K562 (cell line): ENCODE measurements around the gene PLCB3. TPM values are rescaled to one million over a fixed set of nuclear protein-coding genes. Genes with fewer than 3 reads are reported as not detected.

Experiments
- CREB3 ChIP-seq: fragments of 450-650 bp; conservative IDR thresholded peaks from 2 replicates; pipeline ENCODE4 v1.6.1; 2016; ENCODE audit warnings: missing genetic modification characterization, low read depth, mild to moderate bottlenecking, missing compliant biosample characterization, moderate library complexity
- CSDE1 ChIP-seq, 2 experiments: fragments of 450-650 bp; IDR thresholded peaks; 2 replicates each; pipeline ENCODE4 v1.6.1; 2016; ENCODE audit warnings: mild to moderate bottlenecking in 1 of 2
- HMGN3 ChIP-seq: IDR thresholded peaks from 2 replicates; pipeline ENCODE4 v1.6.1; 2011; ENCODE audit warnings: borderline replicate concordance, low read depth, mild to moderate bottlenecking, mixed read lengths, low read length; ENCODE audit not compliant: insufficient read length; ENCODE audit errors: extremely low read depth
- NFE2 ChIP-seq: IDR thresholded peaks from 2 replicates; pipeline ENCODE4 v1.6.1; 2014; ENCODE audit warnings: antibody characterized with exemption, low read depth
- NR3C1 ChIP-seq: sonication (generic); formaldehyde crosslinking; IDR thresholded peaks from 2 replicates; pipeline ENCODE4 v1.8.1; 2022; ENCODE audit warnings: missing genetic modification reagents
- PTRF ChIP-seq: fragments of 450-650 bp; IDR thresholded peaks from 2 replicates; pipeline ENCODE4 v1.6.1; 2016; ENCODE audit warnings: mild to moderate bottlenecking, missing genetic modification characterization, missing compliant biosample characterization
- PYGO2 ChIP-seq: fragments of 450-650 bp; IDR thresholded peaks from 2 replicates; pipeline ENCODE4 v1.6.1; 2016; ENCODE audit warnings: mild to moderate bottlenecking, missing genetic modification characterization, moderate library complexity, missing compliant biosample characterization
- RHOXF2B ChIP-seq: fragments of 250-450 bp; sonication (Bioruptor Pico); conservative IDR thresholded peaks from 2 replicates; pipeline ENCODE4 v1.5.1; 2021
- SMAD4 ChIP-seq: fragments of 250-450 bp; sonication (Bioruptor Pico); conservative IDR thresholded peaks from 2 replicates; pipeline ENCODE4 v1.8.0; 2021; ENCODE audit warnings: inconsistent platforms, mild to moderate bottlenecking, moderate library complexity
- TAF7 ChIP-seq: fragments of 450-650 bp; IDR thresholded peaks from 2 replicates; pipeline ENCODE4 v1.6.1; 2016; ENCODE audit warnings: missing genetic modification characterization, missing compliant biosample characterization
- TEAD1 ChIP-seq, 2 experiments: fragments of 450-650 bp in 1 of 2; sonication (generic) in 1 of 2; formaldehyde crosslinking; IDR thresholded peaks; 2 replicates each; pipeline versions ENCODE4 v1.4.0 to v1.8.0; 2020 to 2022; ENCODE audit warnings: mild to moderate bottlenecking in 2 of 2, missing genetic modification reagents in 1 of 2
- TRIM28 ChIP-seq: fragments of 450-650 bp; IDR thresholded peaks from 2 replicates; pipeline ENCODE4 v1.6.1; 2017
- ZKSCAN3 ChIP-seq: fragments of 250-450 bp; sonication (Bioruptor Pico); IDR thresholded peaks from 2 replicates; pipeline ENCODE4 v1.4.0; 2020
- ZNF354B ChIP-seq: fragments of 250-450 bp; sonication (Bioruptor Pico); IDR thresholded peaks from 2 replicates; pipeline ENCODE4 v1.4.0; 2020
- ZNF395 ChIP-seq: fragments of 200-800 bp; sonication (Bioruptor generic); IDR thresholded peaks from 2 replicates; pipeline ENCODE4 v1.6.1; 2017; ENCODE audit warnings: missing genetic modification characterization, missing compliant biosample characterization
- ZNF592 ChIP-seq: fragments of 450-650 bp; IDR thresholded peaks from 2 replicates; pipeline ENCODE4 v1.6.1; 2017; ENCODE audit warnings: antibody characterized with exemption, mild to moderate bottlenecking
- polyA plus RNA-seq, 8 experiments: library from polyadenylated mRNA; depleted of rRNA in 4 of 8; stranded (reverse) in 5 of 8; unstranded in 3 of 8; fragments of >200 nt; fragmentation: Nextera tagmentation in 2 of 8; fragmentation: Illumina TruSeq in 1 of 8; extraction: Ambion mirVana in 2 of 8; extraction: Trizol in 1 of 8; gene quantifications; 2 replicates each; pipeline versions ENCODE4 v1.2.1 to v1.2.3, GENCODE V29; 2011 to 2014; ENCODE audit warnings: inconsistent platforms in 1 of 8, missing spikeins in 1 of 8
- total RNA-seq, 7 experiments: library from RNA; depleted of rRNA in 6 of 7; stranded (reverse); fragments of >200 nt in 6 of 7; fragmentation: Illumina TruSeq in 2 of 7; extraction: Trizol in 2 of 7; gene quantifications; 2 replicates each; pipeline versions ENCODE4 v1.2.1 to v1.2.3, GENCODE V29; 2011 to 2021; ENCODE audit warnings: low replicate concordance in 1 of 7
- TF ChIP-seq, protein P1 (sequence below), 2 experiments: IDR thresholded peaks in 1 of 2; conservative IDR thresholded peaks in 1 of 2; 2 replicates each; pipeline ENCODE4 v1.6.1; 2016; ENCODE audit warnings: low read depth in 2 of 2, mild to moderate bottlenecking in 1 of 2, missing compliant biosample characterization in 1 of 2, missing genetic modification characterization in 1 of 2, moderate library complexity in 1 of 2

PLCB3 gene
- total and polyA plus RNA-seq, 9 of the 15 experiments (the other 6 are each of a cell fraction or from before 2014, with no cell fraction given) = 0.31 to 44.8 (median 14.6) TPM

DNA sequence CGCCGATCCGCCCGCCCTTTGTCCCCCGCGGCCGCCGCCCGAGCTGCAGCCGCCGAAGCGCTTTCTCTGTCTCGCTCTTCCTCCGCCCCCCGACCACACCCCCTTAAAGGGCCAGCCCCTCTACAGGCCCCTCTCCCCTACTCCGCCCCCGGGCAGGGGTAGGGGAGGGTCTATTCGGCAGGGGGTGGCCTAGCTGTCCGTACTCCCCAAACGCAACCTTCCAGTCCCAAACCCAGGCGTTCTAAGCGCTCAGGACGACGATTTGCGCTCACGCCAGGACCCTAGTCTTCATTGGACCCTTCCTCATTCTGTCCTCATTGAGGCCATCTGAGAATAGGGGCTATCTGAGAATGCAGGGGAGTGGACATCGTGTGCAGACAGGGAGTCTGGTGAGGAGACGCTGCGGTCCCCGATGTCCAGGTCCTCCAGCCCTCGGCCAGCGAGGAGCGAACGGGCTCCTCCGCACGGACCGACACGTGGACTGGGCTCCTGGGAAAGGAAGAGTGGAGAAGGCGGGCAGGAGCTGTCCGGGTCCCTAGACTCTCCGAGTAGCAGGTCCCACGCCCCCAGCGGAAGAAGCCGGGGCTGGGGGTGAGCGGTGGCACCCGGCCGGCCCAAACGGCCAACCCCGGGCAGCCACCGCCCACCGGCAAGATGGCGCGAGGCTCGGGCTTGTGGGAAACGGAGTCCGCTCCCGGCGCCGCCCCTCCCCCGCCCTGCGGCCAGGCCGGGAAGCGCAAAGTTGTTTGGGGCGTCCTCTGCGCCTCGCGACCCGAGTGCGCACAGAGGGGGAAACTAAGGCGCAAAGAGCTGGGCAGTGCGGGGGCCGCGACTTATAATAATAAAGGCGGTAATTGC, 4.2 kb upstream of the PLCB3 start, which contains the start of gene PPP1R14B (continued):
- TF ChIP-seq, protein P1, sequence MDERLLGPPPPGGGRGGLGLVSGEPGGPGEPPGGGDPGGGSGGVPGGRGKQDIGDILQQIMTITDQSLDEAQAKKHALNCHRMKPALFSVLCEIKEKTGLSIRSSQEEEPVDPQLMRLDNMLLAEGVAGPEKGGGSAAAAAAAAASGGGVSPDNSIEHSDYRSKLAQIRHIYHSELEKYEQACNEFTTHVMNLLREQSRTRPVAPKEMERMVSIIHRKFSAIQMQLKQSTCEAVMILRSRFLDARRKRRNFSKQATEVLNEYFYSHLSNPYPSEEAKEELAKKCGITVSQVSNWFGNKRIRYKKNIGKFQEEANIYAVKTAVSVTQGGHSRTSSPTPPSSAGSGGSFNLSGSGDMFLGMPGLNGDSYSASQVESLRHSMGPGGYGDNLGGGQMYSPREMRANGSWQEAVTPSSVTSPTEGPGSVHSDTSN (CRISPR knock-in tag; IDR thresholded peaks at IDR 0.05; ENCODE audit: low read depth) = no peak
- TF ChIP-seq, protein P1 (tag; conservative IDR thresholded peaks at IDR 0.05; ENCODE audit: low read depth) = no peak
- TF ChIP-seq ZKSCAN3 (no peak), PYGO2 (tag) (no peak), TRIM28 (no peak), TAF7 (tag) (peak; percentile 43; the same call in 1 of the 2 replicates), SMAD4 (CRISPR knock-in tag) (0 out of 2 replicates have a peak, but pooled peaks have one; percentile 67), CREB3 (tag) (0 out of 2 replicates have a peak, but pooled peaks have one; percentile 12), ZNF592 (0 out of 2 replicates have a peak, but pooled peaks have one; percentile 74), HMGN3 (peak; percentile 85), PTRF (tag) (no peak), CSDE1 (IDR thresholded peaks at IDR 0.05) (no peak), NFE2 (no peak), NR3C1 (no peak), RHOXF2B (CRISPR knock-in tag) (no peak), TEAD1 (CRISPR knock-in tag; IDR thresholded peaks at IDR 0.05) (peak in 1 of 2 experiments; percentile 75; a peak in 1 of 4 replicates), ZNF395 (CRISPR knock-in tag) (peak; percentile 76; the same call in 1 of the 2 replicates), ZNF354B (CRISPR knock-in tag) (no peak)
